SU-DHL-6 (cell line): ENCODE measurements around the gene IFFO2.

Experiments used
- CTCF ChIP-seq: fragments of 200-600 bp; sonication (generic); IDR thresholded peaks from one replicate; pipeline ENCODE4 v1.5.1; 2017; ENCODE audit warnings: antibody characterized with exemption, mild to moderate bottlenecking, low read length, moderate library complexity; ENCODE audit not compliant: insufficient read depth, poor library complexity, severe bottlenecking
- EZH2phosphoT487 ChIP-seq: fragments of 200-600 bp; sonication (generic), shearing (Covaris generic); conservative IDR thresholded peaks from 2 replicates; pipeline ENCODE4 v1.6.1; 2018; ENCODE audit warnings: mild to moderate bottlenecking, antibody characterized with exemption, low read length, moderate library complexity, mixed read lengths

- TF ChIP-seq CTCF: no peak
- no peak for TF ChIP-seq EZH2phosphoT487
These were observed 18.1 kb upstream of the IFFO2 start for GRCh38 chr1:18974606-18975005.
